ENCODE data around the gene SPOCK1.
"Not testable (repeated sequence)": the region's sequence is repeated elsewhere in the genome, so short reads cannot be mapped to it uniquely, and the experiment has no call there.

Gene SPOCK1

GRCh38 chr5:137398154-137398553, 101.0 kb downstream of the SPOCK1 start:
- DNase-seq (ENCODE audit: low read depth in 1 of 2, low spot score in 1 of 2) = no peak
- TF ChIP-seq JUND (IDR thresholded peaks at IDR 0.05; ENCODE audit: low read depth) = no peak

DNA sequence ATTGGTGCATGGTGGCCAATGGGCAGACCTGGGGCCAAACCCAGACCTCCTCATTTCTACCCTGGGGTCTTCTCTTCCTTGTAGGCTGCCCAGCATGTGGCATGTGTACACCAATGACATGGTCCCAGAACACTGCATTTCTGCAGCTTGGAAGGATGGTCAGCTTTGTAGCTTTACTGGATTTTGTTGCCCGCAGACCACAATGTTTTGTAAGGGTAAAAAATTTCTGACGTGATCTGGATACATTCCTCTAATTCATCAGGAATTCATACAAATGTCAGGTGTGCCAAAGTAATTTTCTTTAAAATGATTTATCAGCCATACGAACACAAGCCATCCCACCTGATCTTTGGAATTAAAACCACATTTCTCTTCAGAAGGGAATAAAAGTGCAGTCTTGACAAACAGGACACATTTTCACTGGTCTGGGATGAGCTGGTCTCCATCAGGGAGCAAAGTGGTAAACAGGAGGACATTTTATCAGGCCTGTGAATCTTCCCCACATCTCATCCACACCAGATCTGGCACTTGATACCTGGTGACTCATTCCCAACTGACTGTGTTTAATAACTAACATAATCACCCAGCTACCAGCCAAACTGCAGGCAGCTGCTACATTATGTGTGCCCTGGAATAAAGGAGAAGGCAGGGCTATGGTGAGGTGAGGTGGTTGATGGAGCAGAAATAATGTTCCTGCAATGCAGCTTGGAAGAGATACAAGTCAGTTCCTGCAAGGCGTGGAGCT, 103.9 kb downstream of the SPOCK1 start:
- TF ChIP-seq JUND (IDR thresholded peaks at IDR 0.05; ENCODE audit: low read depth) = no peak

More at GRCh38 chr5:137398154-137398553, 101.0 kb downstream of the SPOCK1 start:
- in situ Hi-C loops (cut with HindIII; ENCODE audit: low pct_unique_long_range_greater_than_20kb, low sequenced_read_pairs) = no loop called here

GRCh38 chr5:137394380-137394779, 104.7 kb downstream of the SPOCK1 start:
- DNase-seq (ENCODE audit: low read depth in 1 of 2, low spot score in 1 of 2) = no peak
- in situ Hi-C loops (cut with HindIII; ENCODE audit: low pct_unique_long_range_greater_than_20kb, low sequenced_read_pairs) = no loop called here
- TF ChIP-seq JUND (IDR thresholded peaks at IDR 0.05; ENCODE audit: low read depth) = no peak

More for the DNA sequence above, 103.9 kb downstream of the SPOCK1 start:
- no peak for DNase-seq (ENCODE audit: low read depth in 1 of 2, low spot score in 1 of 2)
- in situ Hi-C loops (cut with HindIII; ENCODE audit: low pct_unique_long_range_greater_than_20kb, low sequenced_read_pairs) = no loop called here

DNA sequence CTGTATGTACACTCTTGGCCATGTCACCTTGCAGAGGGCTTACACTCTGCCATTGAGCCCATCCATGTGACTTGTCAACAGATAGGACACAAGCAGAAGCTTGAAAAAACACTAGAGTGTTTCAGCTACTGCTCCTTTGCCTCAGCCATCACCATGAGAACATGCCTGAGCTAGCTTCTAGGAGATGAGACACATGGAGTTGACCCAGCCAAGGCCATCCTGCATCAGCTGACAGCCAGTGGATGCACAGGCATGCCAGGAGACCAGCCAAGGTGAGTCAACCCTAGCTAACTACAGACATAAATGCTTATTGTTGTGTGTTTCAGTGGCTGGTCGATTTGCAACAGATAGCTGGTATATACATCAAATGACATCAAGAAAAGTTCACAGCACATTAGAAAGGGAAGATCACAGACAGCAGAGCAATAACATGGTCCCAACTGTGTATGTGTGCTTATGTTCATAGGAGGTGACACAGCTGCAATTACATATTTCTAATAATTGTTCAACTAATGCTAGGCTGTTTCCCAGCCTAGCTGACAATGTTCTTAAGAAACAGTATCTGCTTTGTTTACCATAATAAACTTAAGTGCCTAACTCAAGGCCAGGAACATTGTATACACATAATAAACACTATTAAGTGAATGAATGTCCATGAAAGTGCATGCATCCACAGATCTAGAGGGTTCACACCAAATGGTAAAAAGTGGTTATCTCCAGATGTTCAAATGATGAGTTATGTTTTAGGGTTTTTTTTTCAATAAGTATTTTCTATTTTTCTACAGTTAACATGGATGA, 105.7 kb downstream of the SPOCK1 start:
- in situ Hi-C loops (cut with HindIII; ENCODE audit: low pct_unique_long_range_greater_than_20kb, low sequenced_read_pairs) = no loop called here
- no peak for TF ChIP-seq JUND (IDR thresholded peaks at IDR 0.05; ENCODE audit: low read depth)
- DNase-seq (ENCODE audit: low read depth in 1 of 2, low spot score in 1 of 2) = no peak

- no peak for TF ChIP-seq JUND (IDR thresholded peaks at IDR 0.05; ENCODE audit: low read depth)
- DNase-seq (ENCODE audit: low read depth in 1 of 2, low spot score in 1 of 2) = no peak
- in situ Hi-C loops (cut with HindIII; ENCODE audit: low pct_unique_long_range_greater_than_20kb, low sequenced_read_pairs) = no loop called here
These were observed 106.9 kb downstream of the SPOCK1 start for GRCh38 chr5:137392261-137392660.

GRCh38 chr5:137391044-137391443, 108.1 kb downstream of the SPOCK1 start:
- DNase-seq (ENCODE audit: low read depth in 1 of 2, low spot score in 1 of 2); in situ Hi-C loops (cut with HindIII; ENCODE audit: low pct_unique_long_range_greater_than_20kb, low sequenced_read_pairs): not testable (repeated sequence)

- in situ Hi-C loops (cut with HindIII; ENCODE audit: low pct_unique_long_range_greater_than_20kb, low sequenced_read_pairs) = no loop called here
- no peak for DNase-seq (ENCODE audit: low read depth in 1 of 2, low spot score in 1 of 2)
- TF ChIP-seq JUND (IDR thresholded peaks at IDR 0.05; ENCODE audit: low read depth) = no peak
These were observed 110.1 kb downstream of the SPOCK1 start for GRCh38 chr5:137389042-137389441.

GRCh38 chr5:137385064-137385463, 114.1 kb downstream of the SPOCK1 start:
- in situ Hi-C loops (cut with HindIII; ENCODE audit: low pct_unique_long_range_greater_than_20kb, low sequenced_read_pairs) = no loop called here
- no peak for TF ChIP-seq JUND (IDR thresholded peaks at IDR 0.05; ENCODE audit: low read depth)
- no peak for DNase-seq (ENCODE audit: low read depth in 1 of 2, low spot score in 1 of 2)

GRCh38 chr5:137383909-137384308, 115.2 kb downstream of the SPOCK1 start:
- DNase-seq (ENCODE audit: low read depth in 1 of 2, low spot score in 1 of 2) = no peak
- no peak for TF ChIP-seq JUND (IDR thresholded peaks at IDR 0.05; ENCODE audit: low read depth)
- in situ Hi-C loops (cut with HindIII; ENCODE audit: low pct_unique_long_range_greater_than_20kb, low sequenced_read_pairs) = no loop called here

GRCh38 chr5:137381555-137381954, 117.6 kb downstream of the SPOCK1 start:
- DNase-seq (ENCODE audit: low read depth in 1 of 2, low spot score in 1 of 2) = no peak
- in situ Hi-C loops (cut with HindIII; ENCODE audit: low pct_unique_long_range_greater_than_20kb, low sequenced_read_pairs) = no loop called here
- no peak for TF ChIP-seq JUND (IDR thresholded peaks at IDR 0.05; ENCODE audit: low read depth)

DNA sequence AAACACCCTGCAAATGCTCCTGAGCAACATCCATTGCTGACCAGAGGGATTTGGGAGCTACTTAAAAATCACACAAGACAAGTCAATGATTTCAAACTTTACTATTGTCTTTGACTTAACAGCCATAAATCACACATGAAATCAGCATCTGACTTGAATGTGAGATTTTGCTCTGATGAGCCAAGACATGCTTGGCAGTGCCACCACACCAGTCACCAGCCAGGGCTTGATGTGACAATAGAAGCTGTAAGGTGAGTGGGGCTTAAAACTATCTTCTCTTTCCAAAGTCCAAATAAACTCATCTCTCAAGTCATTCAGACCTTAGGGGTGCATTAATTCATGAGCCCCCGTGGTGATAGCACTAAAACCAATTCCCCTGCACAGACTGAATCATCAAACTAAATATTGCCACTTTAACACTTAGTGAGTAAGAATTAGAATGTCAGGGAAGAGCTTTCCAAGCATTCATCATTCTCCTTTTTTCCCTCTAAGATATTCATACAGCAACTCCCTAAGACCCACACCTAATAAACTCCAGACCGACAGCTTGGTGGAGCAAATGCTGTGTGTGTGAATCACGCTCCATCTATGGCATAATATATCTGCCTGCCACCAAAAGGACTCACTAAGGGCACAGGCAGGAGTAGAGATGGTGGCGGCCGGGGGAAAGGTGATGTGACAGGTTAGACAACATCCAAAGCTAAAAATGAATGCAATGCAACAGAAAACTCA, 119.4 kb downstream of the SPOCK1 start:
- no peak for DNase-seq (ENCODE audit: low read depth in 1 of 2, low spot score in 1 of 2)
- in situ Hi-C loops (cut with HindIII; ENCODE audit: low pct_unique_long_range_greater_than_20kb, low sequenced_read_pairs) = no loop called here
- no peak for TF ChIP-seq JUND (IDR thresholded peaks at IDR 0.05; ENCODE audit: low read depth)

GRCh38 chr5:137375741-137376526, 123.2 kb downstream of the SPOCK1 start:
- in situ Hi-C loops (cut with HindIII; ENCODE audit: low pct_unique_long_range_greater_than_20kb, low sequenced_read_pairs) = no loop called here
- no peak for TF ChIP-seq JUND (IDR thresholded peaks at IDR 0.05; ENCODE audit: low read depth)
- no peak for DNase-seq (ENCODE audit: low read depth in 1 of 2, low spot score in 1 of 2)

All from T47D (cell line).